HepG2 (cell line): ENCODE results near the gene COMP. TPM values are rescaled to one million over a fixed set of nuclear protein-coding genes. Genes with fewer than 3 reads are reported as not detected.

Experiments used
- ATF3 ChIP-seq: sonication (generic); formaldehyde crosslinking; IDR thresholded peaks from 2 replicates; pipeline ENCODE4 v1.4.0; 2020; ENCODE audit warnings: missing genetic modification reagents
- EEA1 ChIP-seq: sonication (generic); formaldehyde crosslinking; IDR thresholded peaks from 2 replicates; pipeline ENCODE4 v1.5.1; 2020; ENCODE audit warnings: mild to moderate bottlenecking, missing genetic modification reagents, borderline replicate concordance
- ISL2 ChIP-seq: sonication (generic); formaldehyde crosslinking; IDR thresholded peaks from 2 replicates; pipeline ENCODE4 v1.5.0; 2020; ENCODE audit warnings: missing genetic modification reagents
- PAXIP1 ChIP-seq: sonication (generic); formaldehyde crosslinking; conservative IDR thresholded peaks from 2 replicates; pipeline ENCODE4 v1.4.0; 2020; ENCODE audit warnings: mild to moderate bottlenecking, missing genetic modification reagents, moderate library complexity
- ZBTB37 ChIP-seq: sonication (generic); formaldehyde crosslinking; IDR thresholded peaks from 2 replicates; pipeline ENCODE4 v1.4.0; 2020; ENCODE audit warnings: mild to moderate bottlenecking, missing genetic modification reagents
- ZNF572 ChIP-seq: sonication (generic); formaldehyde crosslinking; IDR thresholded peaks from 2 replicates; pipeline ENCODE4 v1.5.1; 2020; ENCODE audit warnings: mild to moderate bottlenecking, missing genetic modification reagents
- polyA plus RNA-seq, 8 experiments: library from polyadenylated mRNA; depleted of rRNA in 3 of 8; stranded (reverse) in 7 of 8; unstranded in 1 of 8; fragments of >200 nt; fragmentation: Illumina TruSeq in 4 of 8; extraction: Trizol in 4 of 8; gene quantifications; 2 replicates each; pipeline versions ENCODE4 v1.2.1 to v1.2.3, GENCODE V29; 2011 to 2016; ENCODE audit warnings: low read depth in 4 of 8, missing spikeins in 1 of 8, mixed read lengths in 1 of 8; ENCODE audit not compliant: insufficient read depth in 1 of 8
- total RNA-seq, 5 experiments: library from RNA; depleted of rRNA; stranded (reverse); fragments of >200 nt; fragmentation: Illumina TruSeq; extraction: Trizol; gene quantifications; 2 replicates each; pipeline ENCODE4 v1.2.3, GENCODE V29; 2016; ENCODE audit warnings: low read depth in 1 of 5
- TF ChIP-seq, protein P1 (sequence below): sonication (generic); formaldehyde crosslinking; IDR thresholded peaks from 2 replicates; pipeline ENCODE4; 2020; ENCODE audit warnings: missing genetic modification reagents, mild to moderate bottlenecking, borderline replicate concordance
- TF ChIP-seq, protein P2 (sequence below): sonication (generic); formaldehyde crosslinking; IDR thresholded peaks from 2 replicates; pipeline ENCODE4 v1.4.0; 2020; ENCODE audit warnings: missing genetic modification reagents, mild to moderate bottlenecking, borderline replicate concordance
- TF ChIP-seq, protein P3 (sequence below): IDR thresholded peaks from 2 replicates; pipeline ENCODE4 v1.6.1; 2016; ENCODE audit warnings: low read depth
- TF ChIP-seq, protein P4 (sequence below): sonication (generic); formaldehyde crosslinking; IDR thresholded peaks from 2 replicates; pipeline ENCODE4 v1.4.0; 2020; ENCODE audit warnings: missing genetic modification reagents

The COMP gene
- total and polyA plus RNA-seq, 2 of the 13 experiments (the other 11 are each of a cell fraction or from before 2014, with no cell fraction given): 0.04 to 0.13 TPM

DNA sequence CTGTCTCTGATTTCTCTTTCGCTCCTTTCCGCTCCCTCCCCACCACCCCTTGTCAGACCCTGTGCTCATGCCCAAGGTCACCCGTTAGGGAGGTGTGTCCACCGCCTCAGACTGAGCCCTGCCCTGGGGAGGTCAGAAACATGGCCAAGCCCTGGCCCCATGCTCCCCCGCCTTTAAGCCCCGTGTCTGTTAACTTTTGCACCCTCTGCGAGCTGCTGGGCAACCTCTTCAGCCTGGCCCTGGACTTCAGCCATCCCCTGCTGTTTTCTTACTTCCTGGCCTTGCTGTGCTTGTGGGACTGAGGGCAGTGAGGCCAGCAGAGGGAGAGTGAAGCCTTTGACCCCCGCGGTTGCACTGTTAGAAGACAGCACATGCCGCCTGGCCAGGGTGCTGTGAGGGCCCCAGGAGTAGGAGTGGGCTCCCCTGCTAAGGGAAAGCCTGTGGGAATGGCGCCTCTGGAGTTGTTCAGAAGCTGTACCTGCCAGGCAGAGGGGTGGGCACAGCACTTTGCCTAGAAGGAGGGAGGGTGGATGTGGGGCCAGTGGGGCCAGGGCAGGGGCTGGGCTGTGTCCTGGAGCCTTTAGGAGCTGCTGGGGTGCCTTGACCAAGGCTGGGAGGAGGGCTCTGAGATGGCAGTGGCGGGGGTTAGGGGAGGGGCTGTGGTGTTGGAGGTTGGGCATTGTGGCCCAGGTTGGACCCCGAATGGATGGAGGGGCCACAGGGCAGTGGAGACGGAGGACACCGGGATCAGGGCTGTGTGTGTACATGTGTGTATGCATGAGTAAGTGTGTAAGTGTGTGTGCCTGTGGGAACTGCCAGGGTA lies 48.6 kb upstream of the COMP start (continued):
- TF ChIP-seq PAXIP1 (CRISPR knock-in tag) (peak; percentile 98), ISL2 (CRISPR knock-in tag) (peak; percentile 34; the same call in 1 of the 2 replicates), ATF3 (CRISPR knock-in tag) (no peak), ZBTB37 (no peak), ZNF572 (peak; percentile 97), EEA1 (peak; percentile 74; the same call in 1 of the 2 replicates)
- TF ChIP-seq, protein P1, sequence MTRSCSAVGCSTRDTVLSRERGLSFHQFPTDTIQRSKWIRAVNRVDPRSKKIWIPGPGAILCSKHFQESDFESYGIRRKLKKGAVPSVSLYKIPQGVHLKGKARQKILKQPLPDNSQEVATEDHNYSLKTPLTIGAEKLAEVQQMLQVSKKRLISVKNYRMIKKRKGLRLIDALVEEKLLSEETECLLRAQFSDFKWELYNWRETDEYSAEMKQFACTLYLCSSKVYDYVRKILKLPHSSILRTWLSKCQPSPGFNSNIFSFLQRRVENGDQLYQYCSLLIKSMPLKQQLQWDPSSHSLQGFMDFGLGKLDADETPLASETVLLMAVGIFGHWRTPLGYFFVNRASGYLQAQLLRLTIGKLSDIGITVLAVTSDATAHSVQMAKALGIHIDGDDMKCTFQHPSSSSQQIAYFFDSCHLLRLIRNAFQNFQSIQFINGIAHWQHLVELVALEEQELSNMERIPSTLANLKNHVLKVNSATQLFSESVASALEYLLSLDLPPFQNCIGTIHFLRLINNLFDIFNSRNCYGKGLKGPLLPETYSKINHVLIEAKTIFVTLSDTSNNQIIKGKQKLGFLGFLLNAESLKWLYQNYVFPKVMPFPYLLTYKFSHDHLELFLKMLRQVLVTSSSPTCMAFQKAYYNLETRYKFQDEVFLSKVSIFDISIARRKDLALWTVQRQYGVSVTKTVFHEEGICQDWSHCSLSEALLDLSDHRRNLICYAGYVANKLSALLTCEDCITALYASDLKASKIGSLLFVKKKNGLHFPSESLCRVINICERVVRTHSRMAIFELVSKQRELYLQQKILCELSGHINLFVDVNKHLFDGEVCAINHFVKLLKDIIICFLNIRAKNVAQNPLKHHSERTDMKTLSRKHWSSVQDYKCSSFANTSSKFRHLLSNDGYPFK (CRISPR knock-in tag): peak; percentile 78; the same call in 1 of the 2 replicates
- TF ChIP-seq, protein P2, sequence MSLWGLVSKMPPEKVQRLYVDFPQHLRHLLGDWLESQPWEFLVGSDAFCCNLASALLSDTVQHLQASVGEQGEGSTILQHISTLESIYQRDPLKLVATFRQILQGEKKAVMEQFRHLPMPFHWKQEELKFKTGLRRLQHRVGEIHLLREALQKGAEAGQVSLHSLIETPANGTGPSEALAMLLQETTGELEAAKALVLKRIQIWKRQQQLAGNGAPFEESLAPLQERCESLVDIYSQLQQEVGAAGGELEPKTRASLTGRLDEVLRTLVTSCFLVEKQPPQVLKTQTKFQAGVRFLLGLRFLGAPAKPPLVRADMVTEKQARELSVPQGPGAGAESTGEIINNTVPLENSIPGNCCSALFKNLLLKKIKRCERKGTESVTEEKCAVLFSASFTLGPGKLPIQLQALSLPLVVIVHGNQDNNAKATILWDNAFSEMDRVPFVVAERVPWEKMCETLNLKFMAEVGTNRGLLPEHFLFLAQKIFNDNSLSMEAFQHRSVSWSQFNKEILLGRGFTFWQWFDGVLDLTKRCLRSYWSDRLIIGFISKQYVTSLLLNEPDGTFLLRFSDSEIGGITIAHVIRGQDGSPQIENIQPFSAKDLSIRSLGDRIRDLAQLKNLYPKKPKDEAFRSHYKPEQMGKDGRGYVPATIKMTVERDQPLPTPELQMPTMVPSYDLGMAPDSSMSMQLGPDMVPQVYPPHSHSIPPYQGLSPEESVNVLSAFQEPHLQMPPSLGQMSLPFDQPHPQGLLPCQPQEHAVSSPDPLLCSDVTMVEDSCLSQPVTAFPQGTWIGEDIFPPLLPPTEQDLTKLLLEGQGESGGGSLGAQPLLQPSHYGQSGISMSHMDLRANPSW (CRISPR knock-in tag): peak; percentile 87; the same call in 1 of the 2 replicates
- TF ChIP-seq, protein P3, sequence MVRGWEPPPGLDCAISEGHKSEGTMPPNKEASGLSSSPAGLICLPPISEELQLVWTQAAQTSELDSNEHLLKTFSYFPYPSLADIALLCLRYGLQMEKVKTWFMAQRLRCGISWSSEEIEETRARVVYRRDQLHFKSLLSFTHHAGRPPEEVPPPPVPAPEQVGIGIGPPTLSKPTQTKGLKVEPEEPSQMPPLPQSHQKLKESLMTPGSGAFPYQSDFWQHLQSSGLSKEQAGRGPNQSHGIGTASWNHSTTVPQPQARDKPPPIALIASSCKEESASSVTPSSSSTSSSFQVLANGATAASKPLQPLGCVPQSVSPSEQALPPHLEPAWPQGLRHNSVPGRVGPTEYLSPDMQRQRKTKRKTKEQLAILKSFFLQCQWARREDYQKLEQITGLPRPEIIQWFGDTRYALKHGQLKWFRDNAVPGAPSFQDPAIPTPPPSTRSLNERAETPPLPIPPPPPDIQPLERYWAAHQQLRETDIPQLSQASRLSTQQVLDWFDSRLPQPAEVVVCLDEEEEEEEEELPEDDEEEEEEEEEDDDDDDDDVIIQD (CRISPR knock-in tag): 0 out of 2 replicates have a peak, but pooled peaks have one; percentile 80
- TF ChIP-seq, protein P4, sequence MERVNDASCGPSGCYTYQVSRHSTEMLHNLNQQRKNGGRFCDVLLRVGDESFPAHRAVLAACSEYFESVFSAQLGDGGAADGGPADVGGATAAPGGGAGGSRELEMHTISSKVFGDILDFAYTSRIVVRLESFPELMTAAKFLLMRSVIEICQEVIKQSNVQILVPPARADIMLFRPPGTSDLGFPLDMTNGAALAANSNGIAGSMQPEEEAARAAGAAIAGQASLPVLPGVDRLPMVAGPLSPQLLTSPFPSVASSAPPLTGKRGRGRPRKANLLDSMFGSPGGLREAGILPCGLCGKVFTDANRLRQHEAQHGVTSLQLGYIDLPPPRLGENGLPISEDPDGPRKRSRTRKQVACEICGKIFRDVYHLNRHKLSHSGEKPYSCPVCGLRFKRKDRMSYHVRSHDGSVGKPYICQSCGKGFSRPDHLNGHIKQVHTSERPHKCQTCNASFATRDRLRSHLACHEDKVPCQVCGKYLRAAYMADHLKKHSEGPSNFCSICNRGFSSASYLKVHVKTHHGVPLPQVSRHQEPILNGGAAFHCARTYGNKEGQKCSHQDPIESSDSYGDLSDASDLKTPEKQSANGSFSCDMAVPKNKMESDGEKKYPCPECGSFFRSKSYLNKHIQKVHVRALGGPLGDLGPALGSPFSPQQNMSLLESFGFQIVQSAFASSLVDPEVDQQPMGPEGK (CRISPR knock-in tag): peak; percentile 96
